Measurements from ENCODE around the gene ERGIC2. TPM values are rescaled to one million over a fixed set of nuclear protein-coding genes. Genes with fewer than 3 reads are reported as not detected.

ERGIC2 gene
- total and polyA plus RNA-seq, 9 of the 15 experiments (the other 6 are each of a cell fraction or from before 2014, with no cell fraction given): 24.1 to 180 (median 75.7) TPM

GRCh38 chr12:29403991-29404390 is 23.0 kb upstream of the ERGIC2 start:
- no peak overlapping the region for H3K27ac ChIP-seq (ENCODE audit: extremely low read depth, low read depth, low read length)
- no peaks in the 10 kb centered on the region for H3K4me1 ChIP-seq (replicated peaks in 1 of 2; ENCODE audit: control insufficient read depth in 2 of 2, insufficient read depth in 2 of 2, low read length in 2 of 2)
- ATAC-seq (no peak), FAIRE-seq (no peak), DNase-seq (ENCODE audit: extremely low read depth in 1 of 4, low spot score in 3 of 4) (no peak)
- ChIA-PET CTCF (ENCODE audit: low intra/inter-chr PET ratio) (no interaction called here), POLR2A (no interaction called here)
- no peak overlapping the region for H3K4me2 ChIP-seq (ENCODE audit: insufficient read depth, low read length)
- H2AFZ ChIP-seq (ENCODE audit: low read depth, low read length): no peak overlapping the region
- H3K4me3 ChIP-seq: no peak overlapping the region
- no peaks in the 10 kb centered on the region for H3K79me2 ChIP-seq (ENCODE audit: control insufficient read depth, insufficient read depth, low read length)
- no peak overlapping the region for H3K9ac ChIP-seq (ENCODE audit: insufficient read depth in 1 of 2, low read depth in 2 of 2, low read length in 2 of 2)
- in situ Hi-C loops (cut with MboI): no loop called here
- no peaks in the 10 kb centered on the region for H3K9me1 ChIP-seq (ENCODE audit: control insufficient read depth, insufficient read depth, low read length)
- no peaks in the 10 kb centered on the region for H3K9me3 ChIP-seq (replicated peaks; ENCODE audit: control insufficient read depth, insufficient read depth, low read depth, low read length)
- TF ChIP-seq ZNF830 (CRISPR knock-in tag; IDR thresholded peaks at IDR 0.05): no peak
- TF ChIP-seq ILK (tag; IDR thresholded peaks at IDR 0.05; ENCODE audit: borderline replicate concordance, low read depth): no peak
- no peak for TF ChIP-seq SAP30 (IDR thresholded peaks at IDR 0.05; ENCODE audit: borderline replicate concordance, insufficient read depth, low read depth, low read length, poor library complexity, severe bottlenecking)
- TF ChIP-seq PCBP2 (IDR thresholded peaks at IDR 0.05; ENCODE audit: low read depth, low read length, poor library complexity, severe bottlenecking): no peak
- no peak for TF ChIP-seq DIDO1 (tag; IDR thresholded peaks at IDR 0.05; ENCODE audit: low read depth)
- TF ChIP-seq NR2F6 (CRISPR knock-in tag; IDR thresholded peaks at IDR 0.05): no peak
- no peak for TF ChIP-seq ZNF274 (IDR thresholded peaks at IDR 0.05; ENCODE audit: borderline replicate concordance, low read depth, low read length)
- no peak for TF ChIP-seq NFATC3 (IDR thresholded peaks at IDR 0.05)
- no peak for TF ChIP-seq MAFG (tag; conservative IDR thresholded peaks at IDR 0.05)
- TF ChIP-seq KLF13 (tag; IDR thresholded peaks at IDR 0.05; ENCODE audit: borderline replicate concordance, low read depth): no peak
- TF ChIP-seq SP2 (IDR thresholded peaks at IDR 0.05; ENCODE audit: extremely low read depth, low read depth, low read length, poor library complexity, severe bottlenecking): no peak
- TF ChIP-seq BCL6 (CRISPR knock-in tag; IDR thresholded peaks at IDR 0.05): no peak
- TF ChIP-seq U2AF1 (optimal IDR thresholded peaks at IDR 0.05; ENCODE audit: low read depth, low read length): no peak
- 0% methylated on average over 4 of the region's 4 CpGs for WGBS (ENCODE audit: insufficient coverage, low coverage, missing lambda C conversion rate)
- H4K20me1 ChIP-seq (replicated peaks; ENCODE audit: control insufficient read depth, insufficient read depth, low read length): no peaks in the 10 kb centered on the region
- H3K36me3 ChIP-seq (ENCODE audit: control insufficient read depth, insufficient read depth, low read length): no peaks in the 10 kb centered on the region
- intact Hi-C loops (cut with micrococcal nuclease): no loop called here
- no TSS peak for BruUV-seq (replicated peaks)
- H3K27me3 ChIP-seq (ENCODE audit: control insufficient read depth in 2 of 2, insufficient read depth in 2 of 2, low read length in 2 of 2): no peaks in the 10 kb centered on the region; a peak in 2 of 5 replicates
